Adipocyte (in vitro differentiated cells): ENCODE results near the gene FHIP1B.
A peak's percentile ranks its signal among the peaks of the same experiment; 100 is the strongest.
"Not testable (repeated sequence)": the region's sequence is repeated elsewhere in the genome, so short reads cannot be mapped to it uniquely, and the experiment has no call there.

ENCODE experiments used
- DNase-seq: peaks from one replicate; pipeline ENCODE4 v3.0.0-alpha.2; 2015; ENCODE audit warnings: low read depth
- H3K27me3 ChIP-seq: replicated peaks from 2 replicates; pipeline ENCODE4 v1.7.0; 2013; ENCODE audit warnings: mild to moderate bottlenecking, low read length, moderate library complexity; ENCODE audit not compliant: control insufficient read depth, insufficient read depth
- H3K36me3 ChIP-seq: 2 replicates; pipeline ENCODE4 v1.7.0; 2013; ENCODE audit warnings: low read length, mild to moderate bottlenecking, moderate library complexity; ENCODE audit not compliant: control insufficient read depth, insufficient read depth, severe bottlenecking
- H3K4me1 ChIP-seq: 2 replicates; pipeline ENCODE4 v1.7.0; 2013; ENCODE audit warnings: mild to moderate bottlenecking, low read length, moderate library complexity; ENCODE audit not compliant: control insufficient read depth, insufficient read depth
- H3K4me3 ChIP-seq: 2 replicates; pipeline ENCODE4 v1.7.0; 2013; ENCODE audit warnings: mild to moderate bottlenecking, low read length, moderate library complexity
- H3K9ac ChIP-seq: 2 replicates; pipeline ENCODE4 v1.7.0; 2013; ENCODE audit warnings: mild to moderate bottlenecking, low read length, moderate library complexity
- H3K9me3 ChIP-seq: 2 replicates; pipeline ENCODE4 v1.7.0; 2013; ENCODE audit warnings: mild to moderate bottlenecking, low read length, moderate library complexity; ENCODE audit not compliant: control insufficient read depth

FHIP1B gene

GRCh38 chr11:6234387-6235107 lies at the start of gene FHIP1B:
TSS of gene FHIP1B (minus strand) at chr11:6234636. CDS start at chr11:6224516, 10,120 bp downstream.
- peak within 1 kb of the TSS; percentile 98 for H3K9ac ChIP-seq
- DNase-seq, result peak; percentile 100
- no peaks in the 10 kb centered on the region for H3K36me3 ChIP-seq
- H3K4me3 ChIP-seq, result peak within 1 kb of the TSS; percentile 99
- H3K4me1 ChIP-seq, result peaks cover 17% of the 10 kb centered on the region
- H3K27me3 ChIP-seq, result no peaks in the 10 kb centered on the region
- H3K9me3 ChIP-seq, result no peaks in the 10 kb centered on the region

GRCh38 chr11:6283453-6284023 lies 49.1 kb upstream of the FHIP1B start:
- Histone ChIP-seq H3K4me3 (no peak overlapping the region), H3K36me3 (no peaks in the 10 kb centered on the region), H3K4me1 (no peaks in the 10 kb centered on the region), H3K9me3 (no peaks in the 10 kb centered on the region), H3K27me3 (peaks cover 3% of the 10 kb centered on the region), H3K9ac (no peak overlapping the region)
- no peak for DNase-seq

DNA sequence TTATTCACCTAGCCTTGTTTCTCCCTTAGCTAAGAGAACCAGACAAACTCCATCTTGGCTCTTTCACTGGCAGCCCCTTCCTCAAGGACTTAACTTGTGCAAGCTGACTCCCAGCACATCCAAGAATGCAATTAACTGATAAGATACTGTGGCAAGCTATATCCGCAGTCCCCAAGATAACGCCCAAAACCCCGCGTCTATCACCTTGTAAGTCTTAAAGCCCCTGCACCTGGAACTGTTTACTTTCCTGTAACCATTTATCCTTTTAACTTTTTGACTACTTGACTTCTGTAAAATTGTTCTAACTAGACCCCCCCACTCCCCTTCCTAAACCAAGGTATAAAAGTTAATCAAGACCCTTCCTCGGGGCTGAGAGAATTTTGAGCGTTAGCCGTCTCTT lies 46.4 kb upstream of the FHIP1B start:
- DNase-seq, H3K36me3 ChIP-seq, H3K4me3 ChIP-seq: not testable (repeated sequence)

DNA sequence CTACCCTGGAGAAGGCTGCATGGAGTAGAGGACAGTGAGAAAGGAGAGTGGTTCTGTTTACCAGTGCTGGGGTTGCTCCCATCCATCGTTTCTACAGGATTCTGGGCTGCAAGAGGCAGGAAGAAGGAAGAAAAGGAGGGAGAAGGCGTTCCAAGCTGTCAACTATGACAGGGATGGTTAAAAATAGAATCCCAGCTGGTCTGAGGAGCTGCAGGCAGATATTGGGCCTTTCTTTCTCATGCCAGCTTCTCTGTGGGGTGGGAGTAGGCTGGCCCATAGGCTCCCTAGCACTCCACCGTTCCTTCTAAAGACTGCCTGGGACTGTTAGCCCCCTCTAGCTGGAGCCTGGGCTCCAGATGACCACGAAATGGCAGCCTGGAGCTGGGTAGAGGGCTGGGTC lies 38.8 kb upstream of the FHIP1B start:
- Histone ChIP-seq H3K36me3 (no peaks in the 10 kb centered on the region), H3K4me3 (no peak overlapping the region), H3K4me1 (no peaks in the 10 kb centered on the region), H3K27me3 (peaks cover 3% of the 10 kb centered on the region), H3K9me3 (peaks cover 6% of the 10 kb centered on the region), H3K9ac (no peak overlapping the region)
- DNase-seq, result no peak

More for the DNA sequence above, 46.4 kb upstream of the FHIP1B start:
- H3K9me3 ChIP-seq, H3K27me3 ChIP-seq, H3K9ac ChIP-seq, H3K4me1 ChIP-seq: not testable (repeated sequence)

DNA sequence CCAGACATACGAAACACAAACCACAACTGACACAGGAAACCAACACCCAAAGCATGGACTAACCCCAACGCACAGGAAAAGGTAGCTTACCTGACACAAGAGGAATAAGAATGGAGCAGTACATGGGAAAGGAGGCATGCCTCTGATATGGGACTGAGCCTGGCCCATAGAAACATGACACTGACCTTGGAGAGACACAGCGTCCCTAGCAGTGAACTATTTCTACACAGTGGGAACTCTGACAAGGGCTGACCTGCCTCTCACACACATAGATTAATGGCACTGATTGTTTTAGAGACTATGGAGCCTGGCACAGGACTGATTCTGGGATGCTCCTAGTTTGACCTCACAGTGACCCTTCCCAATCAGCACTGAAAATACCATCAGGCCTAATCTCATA lies 37.2 kb upstream of the FHIP1B start:
- no peaks in the 10 kb centered on the region for H3K36me3 ChIP-seq
- no peaks in the 10 kb centered on the region for H3K4me1 ChIP-seq
- no peak for DNase-seq

DNA sequence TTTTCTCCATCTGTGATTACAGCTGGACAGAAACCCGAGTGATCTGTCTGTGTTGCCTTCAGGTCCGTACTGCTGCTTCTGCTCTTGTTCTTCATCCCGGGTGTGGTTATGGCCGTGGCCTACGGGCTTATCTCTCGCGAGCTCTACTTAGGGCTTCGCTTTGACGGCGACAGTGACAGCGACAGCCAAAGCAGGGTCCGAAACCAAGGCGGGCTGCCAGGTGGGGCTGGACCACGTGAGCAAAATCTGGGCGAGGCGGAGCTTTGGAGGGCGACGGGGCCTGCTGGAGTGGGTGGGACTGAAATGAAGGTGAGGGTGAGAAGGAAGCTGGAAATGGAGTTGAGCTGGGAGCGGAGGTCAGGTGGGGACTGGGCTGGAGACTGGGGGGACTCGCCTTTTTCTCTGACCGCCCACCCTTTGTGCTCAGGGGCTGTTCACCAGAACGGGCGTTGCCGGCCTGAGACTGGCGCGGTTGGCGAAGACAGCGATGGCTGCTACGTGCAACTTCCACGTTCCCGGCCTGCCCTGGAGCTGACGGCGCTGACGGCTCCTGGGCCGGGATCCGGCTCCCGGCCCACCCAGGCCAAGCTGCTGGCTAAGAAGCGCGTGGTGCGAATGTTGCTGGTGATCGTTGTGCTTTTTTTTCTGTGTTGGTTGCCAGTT lies 36.3 kb upstream of the FHIP1B start:
- Histone ChIP-seq H3K4me1 (no peaks in the 10 kb centered on the region), H3K27me3 (peaks cover 3% of the 10 kb centered on the region), H3K9me3 (no peaks in the 10 kb centered on the region), H3K4me3 (no peak overlapping the region), H3K9ac (no peak overlapping the region), H3K36me3 (no peaks in the 10 kb centered on the region)
- no peak for DNase-seq

More for the DNA sequence above, 37.2 kb upstream of the FHIP1B start:
- peaks cover 3% of the 10 kb centered on the region for H3K27me3 ChIP-seq
- H3K4me3 ChIP-seq, result no peak overlapping the region
- H3K9me3 ChIP-seq, result peaks cover 2% of the 10 kb centered on the region
- H3K9ac ChIP-seq, result no peak overlapping the region

- H3K27me3 ChIP-seq, result peaks cover 3% of the 10 kb centered on the region
- no peaks in the 10 kb centered on the region for H3K9me3 ChIP-seq
- no peak overlapping the region for H3K9ac ChIP-seq
- no peak for DNase-seq
- H3K4me1 ChIP-seq, result no peaks in the 10 kb centered on the region
- H3K36me3 ChIP-seq, result no peaks in the 10 kb centered on the region
- H3K4me3 ChIP-seq, result no peak overlapping the region
Measured at GRCh38 chr11:6269994-6270393, 35.6 kb upstream of the FHIP1B start.

- no peaks in the 10 kb centered on the region for H3K4me1 ChIP-seq
- H3K9ac ChIP-seq, result no peak overlapping the region
- no peak overlapping the region for H3K4me3 ChIP-seq
- H3K27me3 ChIP-seq, result no peaks in the 10 kb centered on the region
- H3K36me3 ChIP-seq, result no peaks in the 10 kb centered on the region
- no peaks in the 10 kb centered on the region for H3K9me3 ChIP-seq
- DNase-seq, result no peak
Measured at GRCh38 chr11:6268820-6269219, 34.4 kb upstream of the FHIP1B start.

- H3K9me3 ChIP-seq, result no peaks in the 10 kb centered on the region
- peaks cover 31% of the 10 kb centered on the region for H3K27me3 ChIP-seq
- peaks cover 4% of the 10 kb centered on the region for H3K4me1 ChIP-seq
- no peaks in the 10 kb centered on the region for H3K36me3 ChIP-seq
- no peak overlapping the region for H3K4me3 ChIP-seq
- no peak for DNase-seq
- no peak overlapping the region for H3K9ac ChIP-seq
Measured at GRCh38 chr11:6263662-6264061, 29.2 kb upstream of the FHIP1B start.

GRCh38 chr11:6260207-6260726 lies 25.8 kb upstream of the FHIP1B start:
- peaks cover 58% of the 10 kb centered on the region for H3K27me3 ChIP-seq
- H3K4me1 ChIP-seq, result peaks cover 5% of the 10 kb centered on the region
- H3K9ac ChIP-seq, result no peak overlapping the region
- H3K4me3 ChIP-seq, result no peak overlapping the region
- no peak for DNase-seq
- no peaks in the 10 kb centered on the region for H3K36me3 ChIP-seq
- H3K9me3 ChIP-seq, result no peaks in the 10 kb centered on the region

DNA sequence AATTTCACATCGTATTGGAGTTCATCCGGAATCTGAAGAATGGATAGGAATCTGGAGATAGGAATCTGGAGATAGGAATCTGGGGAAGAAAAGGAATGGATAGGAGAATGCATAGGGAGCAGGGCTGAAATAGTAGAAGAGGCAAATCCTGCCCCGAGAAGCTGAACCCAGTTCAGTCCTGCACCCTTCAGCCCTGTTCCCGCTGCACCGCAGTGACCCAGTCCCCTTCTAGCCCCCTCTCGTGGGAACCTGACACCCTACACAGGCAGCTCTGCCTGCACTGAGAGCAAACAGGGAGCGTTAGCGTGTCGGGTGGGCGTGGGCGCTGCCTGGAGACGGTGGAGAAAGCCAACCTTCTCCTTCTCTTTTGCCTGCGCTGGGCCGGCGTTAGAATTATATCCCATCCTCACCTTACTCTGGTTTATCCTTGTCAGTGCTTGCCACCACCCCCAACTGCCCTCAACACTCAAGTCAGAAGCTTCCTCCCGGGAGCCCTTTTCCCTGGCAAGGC lies 24.2 kb upstream of the FHIP1B start:
- peaks cover 58% of the 10 kb centered on the region for H3K27me3 ChIP-seq
- DNase-seq, result peak; percentile 32
- peak overlapping the region; percentile 53 for H3K4me3 ChIP-seq
- H3K4me1 ChIP-seq, result peaks cover 5% of the 10 kb centered on the region
- no peak overlapping the region for H3K9ac ChIP-seq
- H3K9me3 ChIP-seq, result no peaks in the 10 kb centered on the region
- H3K36me3 ChIP-seq, result no peaks in the 10 kb centered on the region
